Osteoblast (primary cell): Measurements from ENCODE around the gene GRHL3. TPM values are rescaled to one million over a fixed set of nuclear protein-coding genes. Genes with fewer than 3 reads are reported as not detected.
A peak's percentile ranks its signal among the peaks of the same experiment; 100 is the strongest.

Source experiments
- DNase-seq: peaks from one replicate; pipeline ENCODE4 v3.0.0; 2011; ENCODE audit warnings: low spot score, mixed read lengths; ENCODE audit not compliant: insufficient read length; ENCODE audit errors: missing footprints
- H2AFZ ChIP-seq: 2 replicates; pipeline ENCODE4 v1.6.0; 2011; ENCODE audit warnings: mild to moderate bottlenecking, low read length
- H3K27ac ChIP-seq: 2 replicates; pipeline ENCODE4 v1.5.1; 2011; ENCODE audit warnings: mild to moderate bottlenecking, low read depth, low read length, moderate library complexity
- H3K27me3 ChIP-seq: 2 replicates; pipeline ENCODE4 v1.6.0; 2012; ENCODE audit warnings: mild to moderate bottlenecking, control low read depth, inconsistent platforms, low read length, moderate library complexity; ENCODE audit not compliant: insufficient read depth
- H3K36me3 ChIP-seq: 2 replicates; pipeline ENCODE4 v1.5.1; 2011; ENCODE audit warnings: mild to moderate bottlenecking, low read length, control low read depth, moderate library complexity; ENCODE audit not compliant: insufficient read depth
- H3K4me1 ChIP-seq: 2 replicates; pipeline ENCODE4 v1.5.1; 2011; ENCODE audit warnings: mild to moderate bottlenecking, low read length, control low read depth, moderate library complexity; ENCODE audit not compliant: insufficient read depth
- H3K4me2 ChIP-seq: 2 replicates; pipeline ENCODE4 v1.6.0; 2011; ENCODE audit warnings: mild to moderate bottlenecking, low read length; ENCODE audit not compliant: insufficient read depth
- H3K4me3 ChIP-seq: fragments of 200-600 bp; sonication (generic); 3 replicates; pipeline ENCODE4 v1.5.1; 2012; ENCODE audit warnings: mild to moderate bottlenecking, low read length, inconsistent platforms; ENCODE audit not compliant: insufficient read depth
- H3K79me2 ChIP-seq: 2 replicates; pipeline ENCODE4 v1.6.0; 2012; ENCODE audit warnings: mild to moderate bottlenecking, low read length, control low read depth, inconsistent platforms; ENCODE audit not compliant: insufficient read depth
- H3K9me3 ChIP-seq: 2 replicates; pipeline ENCODE4 v1.5.1; 2011; ENCODE audit warnings: low read depth, low read length, control low read depth
- H4K20me1 ChIP-seq: 2 replicates; pipeline ENCODE4 v1.6.0; 2012; ENCODE audit warnings: mild to moderate bottlenecking, low read length, control low read depth; ENCODE audit not compliant: insufficient read depth
- total RNA-seq: library from RNA; depleted of rRNA; stranded (reverse); fragments of >200 nt; gene quantifications from 2 replicates; pipeline ENCODE4 v1.2.3, GENCODE V29; 2012
- TF ChIP-seq, protein P1 (sequence below): IDR thresholded peaks from 2 replicates; pipeline ENCODE4 v1.5.1; 2011; ENCODE audit warnings: mild to moderate bottlenecking, low read depth, low read length, moderate library complexity; ENCODE audit errors: extremely low read depth

Gene GRHL3
- total RNA-seq, 1 donor = not detected

DNA sequence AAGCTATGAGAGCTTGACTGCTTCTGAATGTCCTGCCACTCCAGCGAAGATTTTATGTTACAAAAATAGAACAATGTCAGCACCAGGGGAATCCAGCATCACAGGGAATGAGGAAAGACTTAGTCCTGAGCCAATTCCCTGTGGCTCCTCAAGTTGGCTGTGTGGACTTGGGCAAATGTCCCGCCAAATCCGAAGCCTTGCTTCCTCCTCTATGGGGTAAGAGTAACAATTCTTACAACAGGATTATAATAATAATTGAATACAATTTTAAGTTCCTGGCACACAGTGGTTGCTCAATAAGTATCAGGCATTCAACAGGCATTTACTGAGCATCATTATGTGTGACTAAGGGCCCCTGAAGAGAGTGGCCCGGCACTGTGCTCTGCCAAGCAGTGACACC lies 50.0 kb downstream of the GRHL3 start:
- DNase-seq = no peak
- TF ChIP-seq, protein P1, sequence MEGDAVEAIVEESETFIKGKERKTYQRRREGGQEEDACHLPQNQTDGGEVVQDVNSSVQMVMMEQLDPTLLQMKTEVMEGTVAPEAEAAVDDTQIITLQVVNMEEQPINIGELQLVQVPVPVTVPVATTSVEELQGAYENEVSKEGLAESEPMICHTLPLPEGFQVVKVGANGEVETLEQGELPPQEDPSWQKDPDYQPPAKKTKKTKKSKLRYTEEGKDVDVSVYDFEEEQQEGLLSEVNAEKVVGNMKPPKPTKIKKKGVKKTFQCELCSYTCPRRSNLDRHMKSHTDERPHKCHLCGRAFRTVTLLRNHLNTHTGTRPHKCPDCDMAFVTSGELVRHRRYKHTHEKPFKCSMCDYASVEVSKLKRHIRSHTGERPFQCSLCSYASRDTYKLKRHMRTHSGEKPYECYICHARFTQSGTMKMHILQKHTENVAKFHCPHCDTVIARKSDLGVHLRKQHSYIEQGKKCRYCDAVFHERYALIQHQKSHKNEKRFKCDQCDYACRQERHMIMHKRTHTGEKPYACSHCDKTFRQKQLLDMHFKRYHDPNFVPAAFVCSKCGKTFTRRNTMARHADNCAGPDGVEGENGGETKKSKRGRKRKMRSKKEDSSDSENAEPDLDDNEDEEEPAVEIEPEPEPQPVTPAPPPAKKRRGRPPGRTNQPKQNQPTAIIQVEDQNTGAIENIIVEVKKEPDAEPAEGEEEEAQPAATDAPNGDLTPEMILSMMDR = no peak
- Histone ChIP-seq H3K4me2 (peak overlapping the region; percentile 43), H3K27ac (peak overlapping the region; percentile 46), H3K27me3 (no peaks in the 10 kb centered on the region), H3K36me3 (no peaks in the 10 kb centered on the region), H3K79me2 (no peaks in the 10 kb centered on the region), H3K4me3 (no peak overlapping the region), H4K20me1 (peaks cover 3% of the 10 kb centered on the region), H3K4me1 (peaks cover 26% of the 10 kb centered on the region), H2AFZ (no peak overlapping the region), H3K9me3 (no peaks in the 10 kb centered on the region)

DNA sequence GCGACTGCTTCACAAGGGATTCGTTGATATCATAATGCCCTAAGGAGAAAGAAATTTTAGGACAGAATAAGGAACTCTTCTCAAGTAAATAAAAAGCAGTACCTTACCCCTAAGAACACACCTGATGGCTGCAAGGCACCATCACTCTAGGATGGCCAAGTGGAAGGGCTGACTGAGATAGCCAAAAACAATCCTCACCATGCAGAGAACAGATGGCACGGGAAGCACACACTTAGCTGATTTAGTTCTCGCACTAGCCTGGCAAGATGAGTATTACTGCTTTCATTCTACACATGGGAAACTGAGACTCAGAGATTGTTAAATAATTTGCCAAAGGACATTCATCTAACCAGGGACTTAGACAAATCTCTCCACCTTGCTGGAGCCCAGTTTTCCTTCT lies 50.6 kb downstream of the GRHL3 start:
- Histone ChIP-seq H3K79me2 (no peaks in the 10 kb centered on the region), H3K36me3 (no peaks in the 10 kb centered on the region), H3K9me3 (no peaks in the 10 kb centered on the region), H3K4me1 (peaks cover 21% of the 10 kb centered on the region), H3K4me3 (no peak overlapping the region), H3K4me2 (no peak overlapping the region), H4K20me1 (peaks cover 3% of the 10 kb centered on the region), H3K27me3 (no peaks in the 10 kb centered on the region), H3K27ac (peak overlapping the region; percentile 45), H2AFZ (no peak overlapping the region)
- TF ChIP-seq, protein P1 = no peak
- no peak for DNase-seq

DNA sequence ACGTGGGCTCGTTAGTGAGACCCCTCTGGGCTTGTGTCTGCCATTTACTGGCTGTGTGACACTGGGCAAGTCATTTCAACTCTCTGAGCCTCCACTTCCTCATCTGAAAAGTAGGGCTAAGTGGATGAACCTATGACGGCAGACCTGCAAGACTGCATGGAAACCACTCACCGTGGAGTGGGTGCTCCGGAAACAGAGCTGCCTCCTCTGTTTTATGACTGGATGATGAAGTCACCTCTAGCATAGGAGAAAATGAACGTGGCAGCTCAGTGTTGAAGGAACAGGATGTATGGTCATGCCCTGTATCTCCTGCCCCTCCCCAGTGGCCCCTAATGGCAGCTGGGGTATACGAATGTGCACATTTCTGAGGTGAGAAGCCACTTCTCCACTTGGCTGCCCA lies 53.9 kb downstream of the GRHL3 start:
- Histone ChIP-seq H3K9me3 (no peaks in the 10 kb centered on the region), H3K4me2 (no peak overlapping the region), H3K79me2 (no peaks in the 10 kb centered on the region), H3K27me3 (no peaks in the 10 kb centered on the region), H3K4me1 (peaks cover 12% of the 10 kb centered on the region), H3K36me3 (no peaks in the 10 kb centered on the region), H4K20me1 (no peaks in the 10 kb centered on the region), H3K4me3 (no peak overlapping the region), H3K27ac (no peak overlapping the region), H2AFZ (no peak overlapping the region)
- TF ChIP-seq, protein P1 = no peak
- no peak for DNase-seq

DNA sequence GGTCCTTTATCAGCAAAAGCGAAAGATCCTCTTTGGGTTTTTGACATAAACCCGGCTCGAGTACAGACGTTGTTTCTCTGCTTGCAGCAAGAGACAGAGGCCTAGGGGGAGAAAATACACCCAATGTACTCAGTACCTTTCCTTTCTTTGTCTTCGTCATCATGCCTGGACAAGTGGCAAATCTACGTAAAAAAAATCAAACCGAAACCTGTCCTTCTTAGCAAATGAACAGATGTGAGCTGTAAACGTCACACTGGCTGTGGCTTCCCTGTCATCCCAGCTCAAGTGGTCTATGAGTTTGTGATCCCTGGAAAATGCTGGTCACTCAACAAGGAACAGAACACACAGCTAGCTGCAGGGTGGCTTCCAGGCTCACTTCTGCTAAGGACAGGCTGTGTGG lies 54.6 kb downstream of the GRHL3 start:
- H3K4me1 ChIP-seq = peaks cover 10% of the 10 kb centered on the region
- H3K4me2 ChIP-seq = no peak overlapping the region
- H3K4me3 ChIP-seq = no peak overlapping the region
- no peak overlapping the region for H2AFZ ChIP-seq
- H3K36me3 ChIP-seq = no peaks in the 10 kb centered on the region
- TF ChIP-seq, protein P1 = no peak
- H3K9me3 ChIP-seq = no peaks in the 10 kb centered on the region
- no peaks in the 10 kb centered on the region for H4K20me1 ChIP-seq
- no peak overlapping the region for H3K27ac ChIP-seq
- no peak for DNase-seq
- H3K79me2 ChIP-seq = no peaks in the 10 kb centered on the region
- H3K27me3 ChIP-seq = no peaks in the 10 kb centered on the region
